Activated T-cell treated with anti-CD3 and anti-CD28 coated beads for 48 hours (primary cell): ENCODE measurements around the gene MMAB.

Experiments used
- DNase-seq: peaks from one replicate; pipeline ENCODE4 v3.0.0-alpha.2; 2020; ENCODE audit warnings: low read depth

MMAB gene

DNA sequence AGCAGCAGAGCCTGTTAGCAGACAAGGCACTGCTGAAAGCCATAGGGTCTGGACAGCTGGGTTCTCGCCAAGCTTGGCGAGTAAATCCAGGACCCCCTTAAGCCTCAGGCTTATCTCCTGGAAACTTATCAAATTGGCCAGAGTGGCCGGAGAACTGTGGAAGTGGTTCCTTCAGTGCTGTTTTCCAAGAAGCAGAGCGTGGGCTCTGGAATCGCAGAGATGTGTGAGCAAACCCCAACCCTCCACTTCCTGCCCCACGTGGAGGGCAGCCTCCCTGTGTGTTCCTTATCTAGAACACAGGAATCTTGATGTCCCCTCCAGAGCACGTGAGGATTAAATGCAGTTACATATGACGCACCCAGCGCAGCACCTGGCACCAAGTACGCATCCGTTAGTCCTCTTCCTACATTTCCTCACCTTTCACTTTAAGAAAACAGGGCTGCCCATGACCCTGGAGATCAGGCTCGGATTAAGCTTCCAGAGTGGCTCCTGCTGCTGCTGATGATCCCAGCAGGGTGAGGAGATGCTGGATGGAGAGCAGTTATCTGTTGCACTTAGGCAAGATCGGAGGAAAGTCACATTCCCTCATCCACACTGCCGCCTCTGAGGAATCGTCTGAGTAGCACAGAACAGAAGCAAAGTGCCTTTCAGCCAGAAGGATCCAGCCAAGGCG lies 35.0 kb downstream of the MMAB start:
- DNase-seq, result no peak

- DNase-seq, result no peak
These were observed 36.2 kb downstream of the MMAB start for GRCh38 chr12:109537136-109537535.

DNA sequence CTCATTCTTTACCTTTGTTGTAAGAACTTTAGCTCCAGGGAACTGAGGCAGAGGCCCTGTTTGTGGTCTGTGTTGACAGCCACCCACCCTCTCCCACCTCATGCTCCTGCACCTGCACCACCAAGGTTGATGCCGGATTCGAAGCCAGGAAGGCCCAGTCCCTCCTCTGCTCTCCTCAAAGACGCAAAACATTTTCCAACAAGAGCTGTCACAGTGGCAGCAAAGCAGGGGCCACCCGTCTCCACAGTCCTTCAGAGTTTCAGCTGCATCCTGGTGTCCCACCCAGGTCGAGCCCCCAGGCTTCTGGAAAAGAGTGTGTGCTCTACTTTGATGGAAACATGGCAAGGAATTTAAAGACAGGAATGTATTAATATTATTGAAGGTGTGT lies 37.4 kb downstream of the MMAB start:
- no peak for DNase-seq

DNA sequence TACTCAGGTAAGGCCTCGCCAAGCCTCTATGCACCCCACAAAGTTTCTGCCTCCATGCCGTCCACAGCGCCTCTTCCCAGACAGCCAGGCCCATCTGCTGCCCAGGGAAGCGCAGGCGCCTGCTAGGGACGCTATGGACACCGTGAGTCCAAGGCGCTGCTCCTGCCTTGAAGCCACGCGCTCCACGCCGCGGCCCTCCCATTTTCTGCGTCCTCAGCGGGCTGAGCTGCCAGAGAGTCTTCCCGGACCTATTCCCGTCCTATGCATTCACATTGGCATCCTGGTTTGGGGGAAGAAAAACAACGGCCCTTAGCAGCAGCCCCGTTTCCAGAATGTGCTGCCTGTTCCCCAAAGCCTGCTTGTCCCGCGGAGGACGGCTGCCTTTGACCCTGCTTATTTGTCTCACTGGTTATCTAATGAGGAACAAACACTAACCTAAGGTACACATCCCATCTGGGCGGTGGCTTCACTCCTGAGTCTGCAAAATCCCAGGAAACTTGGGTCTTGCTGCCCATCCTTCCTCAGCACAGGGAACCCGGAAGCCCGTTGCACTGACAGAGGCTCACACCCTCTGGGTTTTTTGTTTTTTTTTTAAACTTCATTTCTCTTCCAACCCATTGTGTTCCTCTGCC lies 38.0 kb downstream of the MMAB start:
- no peak for DNase-seq

GRCh38 chr12:109534456-109534855 lies 38.8 kb downstream of the MMAB start:
- DNase-seq, result no peak

GRCh38 chr12:109533487-109533740 lies 39.9 kb downstream of the MMAB start:
- DNase-seq, result no peak

GRCh38 chr12:109532721-109533486 lies 40.4 kb downstream of the MMAB start:
- no peak for DNase-seq

- DNase-seq, result no peak
These were observed 41.9 kb downstream of the MMAB start for GRCh38 chr12:109531411-109531810.

DNA sequence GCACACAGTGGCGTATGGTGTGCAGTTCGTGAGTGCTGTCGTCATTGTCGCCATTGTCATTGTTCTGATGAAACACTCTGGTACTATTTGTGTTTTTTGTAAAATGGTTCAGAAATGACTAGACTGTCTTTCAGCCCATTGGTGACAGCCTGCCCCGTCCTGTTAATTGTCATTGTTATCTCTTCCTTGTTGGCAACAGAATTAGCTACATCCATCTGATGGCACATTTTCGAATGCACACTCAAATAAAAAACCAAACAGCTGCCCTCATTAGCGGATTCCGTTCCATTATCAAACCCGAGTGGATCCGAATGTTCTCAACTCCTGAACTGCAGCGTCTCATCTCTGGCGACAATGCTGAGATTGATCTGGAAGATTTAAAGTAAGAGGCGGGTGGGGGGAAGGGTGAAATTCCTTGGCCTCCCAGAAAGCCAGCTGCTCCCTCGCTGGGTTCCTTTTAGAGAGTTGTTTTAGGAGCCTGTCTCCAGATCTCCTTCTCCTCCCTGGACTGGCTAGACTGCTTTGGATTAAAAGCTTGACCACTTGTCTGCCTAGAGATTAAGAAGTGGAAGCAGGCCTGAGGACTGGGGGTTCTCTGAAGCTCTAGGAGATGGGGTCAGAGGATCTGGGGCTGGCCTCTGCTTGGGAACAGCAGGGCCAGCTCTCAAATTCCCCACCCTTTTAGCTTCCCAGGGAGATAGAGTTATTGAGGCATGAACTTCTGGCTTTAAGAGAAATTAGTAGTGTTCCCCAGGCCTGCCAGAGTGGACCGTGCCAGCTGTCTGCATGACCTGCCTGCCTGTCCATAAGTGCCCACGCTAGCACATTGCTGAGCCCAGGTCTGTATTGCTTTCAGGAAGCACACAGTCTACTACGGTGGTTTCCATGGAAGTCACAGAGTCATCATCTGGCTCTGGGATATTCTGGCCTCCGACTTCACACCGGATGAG lies 43.3 kb downstream of the MMAB start:
- DNase-seq, result no peak

GRCh38 chr12:109527489-109528123 lies 45.7 kb downstream of the MMAB start:
- no peak for DNase-seq

- DNase-seq, result no peak
These were observed 48.1 kb downstream of the MMAB start for GRCh38 chr12:109525279-109525585.

- no peak for DNase-seq
These were observed 48.6 kb downstream of the MMAB start for GRCh38 chr12:109524466-109525278.

DNA sequence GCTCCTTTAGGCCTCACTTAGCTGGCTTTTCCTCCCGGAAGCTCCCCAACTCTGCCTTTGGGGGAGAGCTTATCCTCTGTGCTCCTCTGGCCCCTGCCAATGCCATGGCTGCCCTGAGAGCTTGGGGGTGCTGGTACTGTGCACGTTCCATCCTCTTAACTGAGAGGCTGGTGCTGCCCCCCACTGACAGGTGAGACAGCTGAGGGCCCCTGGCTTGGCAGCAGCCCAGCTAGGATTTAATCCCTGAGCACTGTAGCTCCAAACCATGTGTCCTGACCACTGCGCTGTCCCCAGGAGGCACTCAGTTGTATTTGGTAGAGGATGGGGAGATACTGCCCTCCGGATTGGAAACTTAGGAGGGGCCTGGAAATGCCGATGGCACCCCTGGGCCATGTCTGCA lies 49.8 kb downstream of the MMAB start:
- DNase-seq, result no peak

GRCh38 chr12:109523071-109523470 lies 50.2 kb downstream of the MMAB start:
- DNase-seq, result no peak

- no peak for DNase-seq
These were observed 51.5 kb downstream of the MMAB start for GRCh38 chr12:109521831-109522230.

- no peak for DNase-seq
These were observed 53.5 kb downstream of the MMAB start for GRCh38 chr12:109519787-109520186.

- peak; percentile 36 for DNase-seq
These were observed 54.3 kb downstream of the MMAB start for GRCh38 chr12:109518820-109519665.

- DNase-seq, result no peak
These were observed 55.7 kb downstream of the MMAB start for GRCh38 chr12:109517619-109518018.

DNA sequence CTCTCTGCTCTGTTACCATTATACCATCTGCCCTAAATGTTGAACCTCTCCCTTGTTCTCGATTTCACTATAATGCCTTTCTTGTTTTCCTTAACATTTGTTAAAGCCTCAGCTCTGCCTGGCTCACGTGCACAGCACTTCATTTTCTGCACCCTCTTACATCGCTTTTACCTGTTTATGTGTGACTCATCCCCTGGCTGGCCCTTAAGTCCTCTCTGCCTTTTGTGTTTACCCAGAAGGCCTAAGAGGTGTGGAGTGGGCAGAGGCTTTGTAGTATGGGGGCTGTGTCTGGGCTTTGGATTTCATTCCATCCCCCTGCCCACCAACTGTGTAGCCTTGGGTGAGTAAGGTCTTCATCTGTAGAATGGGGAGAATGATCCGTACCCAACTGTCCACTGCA lies 59.3 kb downstream of the MMAB start:
- DNase-seq, result no peak

DNA sequence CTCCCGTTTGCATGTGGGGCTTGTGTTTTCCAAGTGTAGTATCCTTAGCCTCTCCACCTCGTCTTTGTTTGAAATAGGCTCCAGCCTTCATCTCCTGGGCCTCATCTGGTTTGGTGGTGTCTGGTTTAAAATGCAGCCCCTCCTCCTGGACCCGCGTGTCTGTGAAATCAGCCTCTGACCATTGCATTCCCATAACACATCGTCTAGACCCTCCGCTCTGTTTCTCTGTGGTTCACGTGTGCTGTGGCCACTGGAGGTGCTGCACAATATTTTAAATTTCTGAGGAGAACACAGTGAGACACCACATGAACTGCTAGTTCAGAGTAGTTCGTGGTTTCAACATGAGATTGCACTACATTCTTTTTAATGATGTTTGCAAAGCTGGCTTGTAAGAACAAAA lies 60.3 kb downstream of the MMAB start:
- no peak for DNase-seq
